ENCODE data around the gene SMIM29.

DNA sequence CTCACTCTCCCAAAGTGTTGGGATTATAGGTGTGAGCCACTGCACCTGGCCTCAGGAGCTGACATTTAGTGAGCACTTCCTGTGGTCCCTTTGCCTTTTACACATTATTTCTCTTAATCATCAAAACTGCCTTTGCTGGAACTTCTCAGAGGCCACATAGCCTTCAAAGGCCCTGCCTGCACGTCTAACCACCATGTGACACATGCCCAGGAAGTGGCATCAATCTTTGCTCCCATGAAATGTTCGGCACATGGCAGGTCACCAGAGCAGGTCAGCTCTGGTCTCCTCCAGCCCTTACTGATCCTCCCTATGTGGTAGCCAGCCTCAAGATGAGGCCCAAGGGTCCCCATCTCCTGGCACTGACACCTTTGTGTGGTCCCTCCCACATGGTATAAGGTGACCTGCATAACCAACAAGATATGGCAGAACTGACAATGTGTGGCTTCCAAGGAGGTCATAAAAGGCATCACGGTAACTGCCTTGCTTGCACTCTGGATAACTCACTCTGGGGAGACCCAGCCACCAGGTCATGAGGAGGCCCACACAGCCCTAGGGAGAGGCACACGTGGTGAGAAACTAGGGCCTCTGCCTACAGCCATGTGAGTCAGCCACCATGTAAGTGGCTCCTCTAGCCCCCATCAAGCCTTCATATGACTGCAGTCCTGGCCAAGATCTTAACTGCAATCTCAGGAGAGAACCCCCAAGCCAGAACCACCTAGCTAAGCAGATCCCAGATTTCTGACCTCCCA lies 40.9 kb downstream of the SMIM29 start:
- TF ChIP-seq, protein P1, sequence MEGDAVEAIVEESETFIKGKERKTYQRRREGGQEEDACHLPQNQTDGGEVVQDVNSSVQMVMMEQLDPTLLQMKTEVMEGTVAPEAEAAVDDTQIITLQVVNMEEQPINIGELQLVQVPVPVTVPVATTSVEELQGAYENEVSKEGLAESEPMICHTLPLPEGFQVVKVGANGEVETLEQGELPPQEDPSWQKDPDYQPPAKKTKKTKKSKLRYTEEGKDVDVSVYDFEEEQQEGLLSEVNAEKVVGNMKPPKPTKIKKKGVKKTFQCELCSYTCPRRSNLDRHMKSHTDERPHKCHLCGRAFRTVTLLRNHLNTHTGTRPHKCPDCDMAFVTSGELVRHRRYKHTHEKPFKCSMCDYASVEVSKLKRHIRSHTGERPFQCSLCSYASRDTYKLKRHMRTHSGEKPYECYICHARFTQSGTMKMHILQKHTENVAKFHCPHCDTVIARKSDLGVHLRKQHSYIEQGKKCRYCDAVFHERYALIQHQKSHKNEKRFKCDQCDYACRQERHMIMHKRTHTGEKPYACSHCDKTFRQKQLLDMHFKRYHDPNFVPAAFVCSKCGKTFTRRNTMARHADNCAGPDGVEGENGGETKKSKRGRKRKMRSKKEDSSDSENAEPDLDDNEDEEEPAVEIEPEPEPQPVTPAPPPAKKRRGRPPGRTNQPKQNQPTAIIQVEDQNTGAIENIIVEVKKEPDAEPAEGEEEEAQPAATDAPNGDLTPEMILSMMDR (conservative IDR thresholded peaks at IDR 0.05; ENCODE audit: low read depth, low read length) = no peak
- no peak for TF ChIP-seq EZH2 (IDR thresholded peaks at IDR 0.05; ENCODE audit: low read length, unreplicated experiment)
- no peak for TF ChIP-seq EZH2phosphoT487 (IDR thresholded peaks at IDR 0.05; ENCODE audit: borderline replicate concordance, low read length)
